IMR-90 (cell line): ENCODE measurements around the gene SMC6. TPM values are rescaled to one million over a fixed set of nuclear protein-coding genes. Genes with fewer than 3 reads are reported as not detected.

Experiments
- ATAC-seq: fragments of 200-7000 bp; cut with Tn5 transposase; 2 replicates; pipeline ENCODE4 v1.9.1; 2020; ENCODE audit warnings: low read depth, mild to moderate bottlenecking, moderate library complexity
- BruUV-seq: library from RNA; stranded (reverse); fragments of 400-500 nt; replicated peaks from 2 replicates; lab custom pipeline; 2021; lab: Mats Ljungman, UMichigan
- CTCF ChIA-PET: fragments of 300-600 bp; formaldehyde crosslinking; extraction: SDS; loops from one replicate; lab custom pipeline; 2021; ENCODE audit warnings: antibody characterized with exemption; lab: Yijun Ruan, JAX
- POLR2A ChIA-PET: fragments of 300-600 bp; sonication (Branson Sonifier 250); formaldehyde crosslinking; loops from one replicate; lab custom pipeline; 2022; ENCODE audit warnings: antibody characterized with exemption; ENCODE audit not compliant: unreplicated experiment; lab: Charles Lee
- DNase-seq: peaks from one replicate; pipeline ENCODE4 v3.0.0; 2013
- H2AFZ ChIP-seq: replicated peaks from 2 replicates; pipeline ENCODE3; 2013; ENCODE audit warnings: low read length, mild to moderate bottlenecking; ENCODE audit not compliant: poor library complexity
- H2AK5ac ChIP-seq: 2 replicates; pipeline ENCODE4 v1.6.1; 2013; ENCODE audit warnings: low read depth, low read length, inconsistent platforms
- H2AK9ac ChIP-seq: replicated peaks from 2 replicates; pipeline ENCODE3; 2013; ENCODE audit warnings: mild to moderate bottlenecking, low read depth, low read length, moderate library complexity; ENCODE audit not compliant: poor library complexity
- H2BK120ac ChIP-seq: 2 replicates; pipeline ENCODE4 v1.6.1; 2013; ENCODE audit warnings: low read depth, low read length, inconsistent platforms
- H2BK15ac ChIP-seq: 3 replicates; pipeline ENCODE4 v1.6.1; 2013; ENCODE audit warnings: low read depth, low read length, inconsistent platforms
- H2BK20ac ChIP-seq: 2 replicates; pipeline ENCODE4 v1.6.1; 2013; ENCODE audit warnings: low read depth, mild to moderate bottlenecking, inconsistent platforms, low read length, moderate library complexity
- H2BK5ac ChIP-seq: 2 replicates; pipeline ENCODE4 v1.6.1; 2013; ENCODE audit warnings: mild to moderate bottlenecking, low read depth, low read length, inconsistent platforms; ENCODE audit not compliant: poor library complexity, severe bottlenecking
- H3K14ac ChIP-seq: replicated peaks from 2 replicates; pipeline ENCODE4 v1.6.1; 2013; ENCODE audit warnings: low read depth, low read length, inconsistent platforms
- H3K18ac ChIP-seq: 2 replicates; pipeline ENCODE4 v1.6.1; 2013; ENCODE audit warnings: low read depth, low read length, control low read depth
- H3K23ac ChIP-seq: 2 replicates; pipeline ENCODE4 v1.6.1; 2013; ENCODE audit warnings: low read depth, low read length, inconsistent platforms
- H3K27ac ChIP-seq: 2 replicates; pipeline ENCODE4 v1.5.1; 2013; ENCODE audit warnings: mild to moderate bottlenecking, control low read depth, low read length; ENCODE audit not compliant: insufficient read depth
- H3K27me3 ChIP-seq: 2 replicates; pipeline ENCODE4 v1.6.1; 2013; ENCODE audit warnings: low read length; ENCODE audit not compliant: control insufficient read depth, insufficient read depth
- H3K36me3 ChIP-seq: 2 replicates; pipeline ENCODE4 v1.6.1; 2013; ENCODE audit warnings: low read length, mixed read lengths; ENCODE audit not compliant: control insufficient read depth, insufficient read depth
- H3K4ac ChIP-seq: 2 replicates; pipeline ENCODE4 v1.6.1; 2013; ENCODE audit warnings: low read depth, low read length, inconsistent platforms
- H3K4me1 ChIP-seq: 2 replicates; pipeline ENCODE4 v1.6.1; 2013; ENCODE audit warnings: low read length, mixed read lengths; ENCODE audit not compliant: control insufficient read depth, insufficient read depth
- H3K4me2 ChIP-seq: 2 replicates; pipeline ENCODE4 v1.6.1; 2013; ENCODE audit warnings: low read depth, mild to moderate bottlenecking, control low read depth, low read length, moderate library complexity
- H3K4me3 ChIP-seq: 2 replicates; pipeline ENCODE4 v1.5.1; 2013; ENCODE audit warnings: low read depth, mild to moderate bottlenecking, control low read depth, low read length, moderate library complexity; ENCODE audit not compliant: insufficient read depth
- H3K56ac ChIP-seq: 2 replicates; pipeline ENCODE4 v1.6.1; 2013; ENCODE audit warnings: low read length, inconsistent platforms; ENCODE audit not compliant: insufficient read depth; ENCODE audit errors: extremely low read depth
- H3K79me1 ChIP-seq, 2 experiments: 2 replicates each; pipeline ENCODE4 v1.6.1; 2013; ENCODE audit warnings: low read length in 2 of 2, inconsistent platforms in 1 of 2, low read depth in 1 of 2
- H3K9ac ChIP-seq: 2 replicates; pipeline ENCODE4 v1.6.1; 2013; ENCODE audit warnings: low read depth, low read length, control low read depth
- H3K9me1 ChIP-seq: 2 replicates; pipeline ENCODE4 v1.6.1; 2013; ENCODE audit warnings: low read length, inconsistent platforms; ENCODE audit not compliant: insufficient read depth
- H3K9me3 ChIP-seq: 2 replicates; pipeline ENCODE4 v1.6.1; 2013; ENCODE audit warnings: low read length; ENCODE audit not compliant: control insufficient read depth, insufficient read depth
- H4K20me1 ChIP-seq: 2 replicates; pipeline ENCODE4 v1.6.1; 2013; ENCODE audit warnings: low read length, inconsistent platforms; ENCODE audit not compliant: insufficient read depth
- H4K5ac ChIP-seq: 2 replicates; pipeline ENCODE4 v1.6.1; 2013; ENCODE audit warnings: mild to moderate bottlenecking, low read depth, low read length, control low read depth
- H4K8ac ChIP-seq, 2 experiments: 2 replicates each; pipeline ENCODE4 v1.6.1; 2013; ENCODE audit warnings: low read depth in 2 of 2, low read length in 2 of 2, control low read depth in 1 of 2, inconsistent platforms in 1 of 2
- H4K91ac ChIP-seq: 2 replicates; pipeline ENCODE4 v1.6.1; 2013; ENCODE audit warnings: low read depth, low read length, inconsistent platforms; ENCODE audit not compliant: insufficient read depth
- FOS ChIP-seq: fragments of 150-350 bp; IDR thresholded peaks from 2 replicates; pipeline ENCODE4 v1.6.1; 2016; ENCODE audit warnings: low read depth, low read length
- POLR2A ChIP-seq: IDR thresholded peaks from 2 replicates; pipeline ENCODE4 v1.6.1; 2012; ENCODE audit warnings: mild to moderate bottlenecking, low read depth, low read length
- RAD21 ChIP-seq: IDR thresholded peaks from 2 replicates; pipeline ENCODE4 v1.6.1; 2012; ENCODE audit warnings: low read length, improper control_type of control experiment
- SMC3 ChIP-seq: fragments of 150-350 bp; IDR thresholded peaks from 2 replicates; pipeline ENCODE4 v1.6.1; 2016; ENCODE audit warnings: low read depth, mild to moderate bottlenecking, antibody characterized with exemption, low read length, moderate library complexity
- dilution Hi-C: fragments of 300-500 bp; cut with HindIII; formaldehyde crosslinking; loops from one replicate; pipeline ENCODE4 v1.14.3; 2018; ENCODE audit warnings: low sequenced_read_pairs; ENCODE audit not compliant: unreplicated experiment
- in situ Hi-C: fragments of 300-500 bp; cut with MboI; formaldehyde crosslinking; loops from 3 replicates; pipeline ENCODE4 v1.14.3; 2019; ENCODE audit warnings: low sequenced_read_pairs, inconsistent platforms, mixed read lengths
- intact Hi-C: fragments of 100-400 bp; cut with micrococcal nuclease; formaldehyde crosslinking; loops from 2 replicates; pipeline ENCODE4 v1.10.0; 2022
- polyA plus RNA-seq, 3 experiments: library from polyadenylated mRNA; depleted of rRNA; stranded (reverse); fragments of >200 nt; gene quantifications; 2 replicates each; pipeline ENCODE4 v1.2.3, GENCODE V29; 2012; ENCODE audit warnings: low replicate concordance in 1 of 3
- total RNA-seq: library from RNA; depleted of rRNA; stranded (reverse); fragments of >200 nt; gene quantifications from 2 replicates; pipeline ENCODE4 v1.2.3, GENCODE V29; 2012

Gene SMC6
- total and polyA plus RNA-seq, 2 of the 4 experiments (the other 2 are of a cell fraction) = 6.5 to 10.4 TPM

DNA sequence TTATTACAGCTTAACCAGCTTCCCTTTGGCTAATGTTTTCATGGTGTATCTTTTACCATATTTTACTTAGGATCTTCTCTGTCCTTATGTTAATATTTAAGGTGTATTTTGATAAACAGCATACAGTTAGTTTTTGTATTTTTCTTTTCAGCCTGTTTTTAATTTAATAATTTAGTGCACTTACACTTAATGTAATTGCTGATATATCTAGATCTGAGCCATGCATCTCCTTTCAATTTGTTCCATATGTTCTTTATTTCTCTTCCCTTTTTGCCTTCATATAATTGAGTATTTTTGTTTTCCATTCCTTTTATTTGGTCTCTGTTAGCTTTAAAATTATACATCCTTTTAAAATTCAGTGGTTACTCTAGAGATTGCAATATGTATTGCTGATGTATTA lies 78.8 kb downstream of the SMC6 start:
- Histone ChIP-seq H3K9me3 (no peaks in the 10 kb centered on the region), H3K4me3 (no peak overlapping the region), H3K4me2 (no peak overlapping the region), H3K56ac (no peak overlapping the region), H2AFZ (no peak overlapping the region), H3K4ac (no peak overlapping the region), H2AK9ac (no peak overlapping the region), H2BK15ac (no peak overlapping the region), H4K91ac (no peak overlapping the region), H2BK5ac (no peak overlapping the region), H4K8ac (no peak overlapping the region), H3K9me1 (no peaks in the 10 kb centered on the region), H4K5ac (no peak overlapping the region), H3K27ac (no peak overlapping the region), H3K23ac (no peak overlapping the region), H3K14ac (no peak overlapping the region), H4K20me1 (no peaks in the 10 kb centered on the region), H3K36me3 (no peaks in the 10 kb centered on the region), H2BK120ac (no peak overlapping the region), H2BK20ac (no peak overlapping the region), H3K18ac (no peak overlapping the region), H3K9ac (no peak overlapping the region), H3K79me1 (no peaks in the 10 kb centered on the region; a peak in 1 of 4 replicates), H3K4me1 (no peaks in the 10 kb centered on the region; the same call in none of the 2 replicates), H3K27me3 (no peaks in the 10 kb centered on the region), H2AK5ac (no peak overlapping the region)
- ChIA-PET CTCF (interaction anchor here (0.6 to 0.9 kb wide), 2 partner anchors 19 to 29 kb away, joined by 3 read pairs; no protein-coding TSS in a partner anchor), POLR2A (no interaction called here)
- in situ Hi-C loops = loop anchor here (10.0 to 25.0 kb wide), 2 partner anchors 200 to 913 kb away; no protein-coding TSS in a partner anchor
- intact Hi-C loops = no loop called here
- dilution Hi-C loops = no loop called here
- no peak for TF ChIP-seq POLR2A
- TF ChIP-seq FOS = no peak
- no peak for TF ChIP-seq RAD21
- no peak for TF ChIP-seq SMC3
- BruUV-seq = no TSS peak
- ATAC-seq (no peak), DNase-seq (no peak)
